ENCODE results near the gene ZIC1.

Gene ZIC1

GRCh38 chr3:147422196-147422595, 13.0 kb downstream of the ZIC1 start:
- DNase-seq (ENCODE audit: low spot score) (no peak), FAIRE-seq (no peak)

- peak; percentile 46 for FAIRE-seq
- no peak for DNase-seq (ENCODE audit: low spot score)
Observed at GRCh38 chr3:147422601-147423536, 13.7 kb downstream of the ZIC1 start.

DNA sequence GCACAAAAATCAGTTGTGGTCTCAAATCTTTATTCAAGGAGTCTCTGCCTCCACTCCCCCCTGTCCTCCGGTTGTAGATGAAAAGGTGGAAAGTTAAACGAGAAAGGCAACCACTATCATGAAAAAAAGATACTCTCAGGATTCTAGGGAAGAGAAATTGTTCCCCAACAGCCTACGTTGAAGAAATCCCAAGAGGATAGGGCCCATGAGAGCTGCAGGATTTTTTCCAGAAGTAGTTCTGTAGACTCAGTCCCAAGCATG, 14.3 kb downstream of the ZIC1 start:
- DNase-seq (ENCODE audit: low spot score) (no peak), FAIRE-seq (no peak)

- FAIRE-seq: no peak
- DNase-seq (ENCODE audit: low spot score): no peak
Observed at GRCh38 chr3:147423798-147424580, 14.8 kb downstream of the ZIC1 start.

GRCh38 chr3:147424581-147425387, 15.6 kb downstream of the ZIC1 start:
- DNase-seq (ENCODE audit: low spot score) (no peak), FAIRE-seq (no peak)

- DNase-seq (ENCODE audit: low spot score) (no peak), FAIRE-seq (no peak)
Observed at GRCh38 chr3:147425388-147425850, 16.3 kb downstream of the ZIC1 start.

DNA sequence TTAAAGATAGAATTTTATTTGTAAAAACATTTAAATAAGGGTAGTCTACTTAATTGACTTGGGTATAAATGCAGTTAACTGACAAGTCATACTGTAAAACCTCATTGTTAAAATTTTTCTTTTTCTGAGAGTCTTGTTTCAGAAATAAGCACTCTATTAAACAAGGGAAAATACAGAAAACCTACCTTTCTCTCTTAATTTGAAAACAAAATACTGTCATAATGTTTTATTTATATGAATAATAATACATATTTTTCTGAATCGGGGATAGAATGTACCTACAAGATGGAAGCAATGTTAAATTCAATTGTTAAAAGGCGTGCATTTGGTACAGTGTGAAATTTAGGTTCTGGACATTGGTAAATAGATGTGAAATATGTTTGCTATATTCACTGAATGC, 17.8 kb downstream of the ZIC1 start:
- DNase-seq (ENCODE audit: low spot score): no peak
- FAIRE-seq: no peak

DNA sequence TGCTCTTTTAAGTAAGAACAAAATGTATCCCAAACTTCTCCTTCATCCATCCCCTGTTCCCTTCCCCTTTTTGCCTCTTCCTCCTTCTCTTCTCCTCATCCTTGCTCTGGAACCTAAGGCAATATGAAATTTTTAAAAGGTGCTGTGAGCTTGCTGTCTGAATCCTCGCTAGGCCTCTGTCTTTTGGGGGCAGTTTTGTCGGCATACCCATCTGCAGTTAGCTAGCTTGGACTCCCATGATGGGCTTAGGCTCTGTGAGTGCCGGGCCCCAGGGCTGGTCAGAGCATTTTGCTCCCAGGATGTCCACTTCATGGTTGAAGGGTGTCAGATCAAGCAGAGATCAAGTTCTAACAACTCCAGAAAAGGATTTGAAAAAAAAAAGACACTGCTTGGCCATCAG, 18.6 kb downstream of the ZIC1 start:
- FAIRE-seq: no peak
- DNase-seq (ENCODE audit: low spot score): no peak

GRCh38 chr3:147428326-147428725, 19.2 kb downstream of the ZIC1 start:
- no peak for DNase-seq (ENCODE audit: low spot score)
- no peak for FAIRE-seq

GRCh38 chr3:147428754-147429153, 19.6 kb downstream of the ZIC1 start:
- no peak for FAIRE-seq
- DNase-seq (ENCODE audit: low spot score): no peak

GRCh38 chr3:147431751-147432150, 22.6 kb downstream of the ZIC1 start:
- no peak for DNase-seq (ENCODE audit: low spot score)
- FAIRE-seq: no peak

DNA sequence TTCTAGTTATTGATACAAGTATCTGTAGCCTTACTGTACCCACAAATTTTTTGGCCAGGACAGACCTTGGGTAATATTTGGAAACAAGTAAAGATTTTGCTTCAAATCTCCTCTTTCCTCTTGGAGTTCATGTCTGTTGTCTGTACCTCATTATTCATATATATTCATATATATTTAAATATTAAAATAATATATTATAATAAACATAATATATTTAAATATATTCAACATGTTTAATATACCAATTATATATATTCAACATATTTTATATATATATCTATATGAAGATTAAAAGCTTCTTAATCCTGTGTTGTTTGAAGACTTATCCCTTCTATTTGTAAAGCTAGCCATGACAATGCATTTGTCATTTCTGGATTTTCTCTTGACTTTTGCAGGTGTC, 38.1 kb downstream of the ZIC1 start:
- DNase-seq (ENCODE audit: low spot score) (no peak), FAIRE-seq (no peak)

DNA sequence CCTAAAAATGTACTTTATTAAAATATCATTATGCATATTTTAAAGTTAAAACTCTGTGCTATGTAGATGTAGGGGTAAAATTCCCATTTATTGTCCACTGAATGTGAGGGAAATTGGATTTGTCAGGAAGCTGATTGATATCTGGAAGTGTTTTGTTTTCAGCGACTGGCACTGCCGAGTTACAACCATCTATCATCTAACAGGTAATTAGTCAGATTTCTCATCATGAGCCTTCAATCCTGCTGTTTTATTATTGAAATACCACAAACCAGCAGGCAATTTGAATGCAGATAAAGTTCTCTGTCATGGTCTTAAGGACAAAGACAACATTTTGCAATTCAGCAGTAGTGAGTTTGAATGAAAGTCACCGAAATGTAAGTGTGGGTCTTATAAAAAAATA, 40.5 kb downstream of the ZIC1 start:
- FAIRE-seq (no peak), DNase-seq (ENCODE audit: low spot score) (no peak)

DNA sequence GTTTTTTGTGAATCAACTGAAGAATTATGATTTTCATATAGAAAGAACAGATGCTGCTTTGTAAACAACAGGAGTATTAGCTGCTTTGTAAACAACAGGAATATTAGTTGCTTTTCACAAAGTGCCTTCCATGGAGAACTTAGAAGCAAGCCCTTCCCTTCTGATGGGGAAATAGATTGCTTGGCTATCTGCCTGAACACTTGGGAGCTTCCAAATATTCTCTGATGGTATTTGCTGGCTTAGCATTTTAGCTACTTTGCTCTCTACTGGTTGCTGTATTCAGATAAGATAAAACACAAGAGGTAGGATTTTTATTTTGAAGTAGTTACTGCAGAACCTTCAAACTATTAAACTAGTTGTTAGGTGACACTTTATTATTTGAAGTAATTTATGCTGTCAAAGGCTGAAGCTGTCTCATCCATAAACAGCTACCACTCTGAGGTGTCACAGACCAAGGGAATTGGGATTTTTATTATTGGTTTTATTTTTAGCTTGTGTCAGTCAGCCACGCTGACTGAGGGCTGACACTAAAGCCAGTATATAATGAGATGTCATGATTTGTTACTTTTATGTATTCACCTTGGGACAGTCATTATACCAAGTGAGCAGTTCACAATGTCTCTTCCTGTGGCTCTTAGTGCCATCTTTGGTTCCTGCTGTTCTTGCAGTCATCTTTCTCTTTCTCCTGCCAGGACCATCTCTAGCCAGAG, 50.0 kb downstream of the ZIC1 start:
- FAIRE-seq (no peak), DNase-seq (ENCODE audit: low spot score) (no peak)

- FAIRE-seq (no peak), DNase-seq (ENCODE audit: low spot score) (no peak)
Observed at GRCh38 chr3:147462856-147463255, 53.7 kb downstream of the ZIC1 start.
